ENCODE measurements around the gene NOC2L. TPM values are rescaled to one million over a fixed set of nuclear protein-coding genes. Genes with fewer than 3 reads are reported as not detected.
A peak's percentile ranks its signal among the peaks of the same experiment; 100 is the strongest.

NOC2L gene
- total RNA-seq, 2 donors from 2014 or later, result 83.5 to 97.3 TPM

- Histone ChIP-seq H3K27me3 (ENCODE audit: control insufficient read depth, insufficient read depth, low read length, poor library complexity, severe bottlenecking) (peaks cover 26% of the 10 kb centered on the region), H3K9me3 (ENCODE audit: control insufficient read depth, low read length) (no peaks in the 10 kb centered on the region), H3K27ac (ENCODE audit: low read depth, low read length) (no peak overlapping the region), H3K4me3 (ENCODE audit: low read length) (peak overlapping the region; percentile 74), H3K36me3 (ENCODE audit: control insufficient read depth, insufficient read depth, low read length) (no peaks in the 10 kb centered on the region), H3K4me1 (ENCODE audit: control insufficient read depth, insufficient read depth, low read length) (no peaks in the 10 kb centered on the region), H3K9ac (ENCODE audit: extremely low read depth, low read length, poor library complexity, severe bottlenecking) (no peak overlapping the region)
- 24 to 31% methylated on average over 20 to 49 of the region's 49 CpGs for WGBS, 2 experiments (ENCODE audit: insufficient coverage in 1 of 2, insufficient read length in 1 of 2)
- TF ChIP-seq CTCF (conservative IDR thresholded peaks at IDR 0.05), result no peak
- Mint-ChIP-seq H3K27me3 (ENCODE audit: insufficient read depth) (peaks cover 58% of the 10 kb centered on the region), H3K36me3 (ENCODE audit: low read depth) (peaks cover 5% of the 10 kb centered on the region), H3K9me3 (peaks cover 2% of the 10 kb centered on the region), H3K4me3 (peak overlapping the region; percentile 70), H3K4me1 (peaks cover 4% of the 10 kb centered on the region), H3K27ac (peak overlapping the region; percentile 83)
- peak; percentile 78 for DNase-seq
Measured at GRCh38 chr1:905071-905749, 53.8 kb downstream of the NOC2L start.

GRCh38 chr1:904310-904950, 54.6 kb downstream of the NOC2L start:
- peak overlapping the region; percentile 87 for H3K27ac Mint-ChIP-seq
- TF ChIP-seq CTCF (conservative IDR thresholded peaks at IDR 0.05), result peak; percentile 94
- Histone ChIP-seq H3K4me1 (ENCODE audit: control insufficient read depth, insufficient read depth, low read length) (no peaks in the 10 kb centered on the region), H3K36me3 (ENCODE audit: control insufficient read depth, insufficient read depth, low read length) (no peaks in the 10 kb centered on the region), H3K27ac (ENCODE audit: low read depth, low read length) (no peak overlapping the region), H3K9me3 (ENCODE audit: control insufficient read depth, low read length) (no peaks in the 10 kb centered on the region), H3K27me3 (ENCODE audit: control insufficient read depth, insufficient read depth, low read length, poor library complexity, severe bottlenecking) (peaks cover 33% of the 10 kb centered on the region), H3K9ac (ENCODE audit: extremely low read depth, low read length, poor library complexity, severe bottlenecking) (no peak overlapping the region), H3K4me3 (ENCODE audit: low read length) (no peak overlapping the region)
- peaks cover 5% of the 10 kb centered on the region for H3K36me3 Mint-ChIP-seq (ENCODE audit: low read depth)
- peak; percentile 95 for DNase-seq
- H3K9me3 Mint-ChIP-seq, result peaks cover 2% of the 10 kb centered on the region
- H3K27me3 Mint-ChIP-seq (ENCODE audit: insufficient read depth), result peaks cover 63% of the 10 kb centered on the region
- H3K4me1 Mint-ChIP-seq, result peaks cover 4% of the 10 kb centered on the region
- 3% methylated on average over 6 to 91 of the region's 91 CpGs for WGBS, 2 experiments (ENCODE audit: insufficient coverage in 1 of 2, insufficient read length in 1 of 2)
- H3K4me3 Mint-ChIP-seq, result peak overlapping the region; percentile 70

DNA sequence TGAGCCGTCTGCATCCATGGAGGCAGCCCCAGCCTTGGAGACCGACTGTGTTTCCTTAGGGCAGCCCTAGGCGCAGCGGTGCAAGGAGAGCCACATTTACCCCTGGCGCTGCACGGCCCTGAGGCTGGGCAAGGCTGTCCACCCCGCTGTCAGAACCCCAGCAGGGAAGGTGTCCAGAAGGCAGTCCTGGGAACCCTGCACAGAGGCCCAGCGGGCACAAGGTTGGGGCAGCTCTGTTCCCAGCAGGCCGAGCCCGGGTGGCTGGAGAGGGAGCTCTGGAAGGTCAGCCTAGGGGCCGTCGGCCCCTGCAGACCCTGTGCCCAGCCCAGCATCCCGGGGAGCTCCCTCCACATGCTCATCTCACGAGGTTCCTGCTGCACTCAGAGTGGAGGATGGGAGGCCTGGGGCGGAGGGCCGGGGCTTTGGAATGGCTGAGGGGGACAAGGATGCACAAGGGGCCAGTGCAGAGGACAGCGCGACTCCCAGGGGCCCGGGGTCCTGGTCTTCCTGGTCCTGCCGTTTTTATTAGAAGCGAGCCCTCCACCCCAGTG, 55.3 kb downstream of the NOC2L start:
- no peak overlapping the region for H3K9ac ChIP-seq (ENCODE audit: extremely low read depth, low read length, poor library complexity, severe bottlenecking)
- no peak overlapping the region for H3K27ac ChIP-seq (ENCODE audit: low read depth, low read length)
- no peaks in the 10 kb centered on the region for H3K9me3 ChIP-seq (ENCODE audit: control insufficient read depth, low read length)
- H3K4me1 ChIP-seq (ENCODE audit: control insufficient read depth, insufficient read depth, low read length), result no peaks in the 10 kb centered on the region
- DNase-seq, result peak; percentile 57
- Mint-ChIP-seq H3K9me3 (peaks cover 2% of the 10 kb centered on the region), H3K4me3 (peak overlapping the region; percentile 70), H3K27ac (no peak overlapping the region), H3K4me1 (peaks cover 4% of the 10 kb centered on the region), H3K36me3 (ENCODE audit: low read depth) (peaks cover 5% of the 10 kb centered on the region), H3K27me3 (ENCODE audit: insufficient read depth) (peaks cover 67% of the 10 kb centered on the region)
- peaks cover 33% of the 10 kb centered on the region for H3K27me3 ChIP-seq (ENCODE audit: control insufficient read depth, insufficient read depth, low read length, poor library complexity, severe bottlenecking)
- H3K36me3 ChIP-seq (ENCODE audit: control insufficient read depth, insufficient read depth, low read length), result no peaks in the 10 kb centered on the region
- TF ChIP-seq CTCF (conservative IDR thresholded peaks at IDR 0.05), result no peak
- WGBS, 2 experiments (ENCODE audit: insufficient coverage in 1 of 2, insufficient read length in 1 of 2), result 86% methylated on average over 5 to 21 of the region's 21 CpGs
- no peak overlapping the region for H3K4me3 ChIP-seq (ENCODE audit: low read length)
